Lower lobe of right lung (tissue), 2 donors: ENCODE data around the gene FAM120C. TPM values are rescaled to one million over a fixed set of nuclear protein-coding genes. Genes with fewer than 3 reads are reported as not detected.

ENCODE experiments used
- ATAC-seq, 2 donors: fragments of 200-7000 bp; cut with Tn5 transposase; one replicate each; pipeline ENCODE4 v1.9.1; 2020 to 2022; ENCODE audit warnings: mild to moderate bottlenecking in 2 of 2, moderate library complexity in 2 of 2
- DNase-seq: peaks from one replicate; pipeline ENCODE4 v3.0.0-alpha.2; 2020
- H3K27ac ChIP-seq: fragments of 200-600 bp; one replicate; pipeline ENCODE4 v1.8.0; 2022
- H3K27me3 ChIP-seq: fragments of 200-600 bp; one replicate; pipeline ENCODE4 v1.8.0; 2022; ENCODE audit warnings: low read depth
- H3K36me3 ChIP-seq: fragments of 200-600 bp; one replicate; pipeline ENCODE4 v1.8.0; 2022; ENCODE audit warnings: mild to moderate bottlenecking
- H3K4me1 ChIP-seq: fragments of 200-600 bp; one replicate; pipeline ENCODE4 v1.8.0; 2022
- H3K4me3 ChIP-seq: fragments of 200-600 bp; one replicate; pipeline ENCODE4 v1.8.0; 2022; ENCODE audit warnings: mild to moderate bottlenecking
- H3K9me3 ChIP-seq: fragments of 200-600 bp; one replicate; pipeline ENCODE4 v1.8.0; 2022
- CTCF ChIP-seq: fragments of 200-600 bp; IDR thresholded peaks from one replicate; pipeline ENCODE4 v1.8.0; 2022; ENCODE audit warnings: antibody characterized with exemption, mild to moderate bottlenecking
- intact Hi-C: fragments of 100-400 bp; cut with DNase I; formaldehyde crosslinking; loops from one replicate; pipeline ENCODE4 v1.11.0; 2022
- total RNA-seq: library from RNA; stranded (reverse); fragmentation: NEBNext Ultra II Directional; extraction: Animal tissue kit (Norgen Biotek cat#: 25700); gene quantifications from one replicate; pipeline ENCODE4 v1.2.1, GENCODE V29; 2021
- donor health status: DM: no; HTN: yes; CAD: no; lungs with severe emphysema.

FAM120C gene
- total RNA-seq, 1 donor from 2014 or later, result 9.0 TPM

- ATAC-seq, result no peak
- DNase-seq, result no peak
- H3K36me3 ChIP-seq, result peaks cover 27% of the 10 kb centered on the region
- TF ChIP-seq CTCF, result no peak
- intact Hi-C loops, result no loop called here
- no peak overlapping the region for H3K27ac ChIP-seq
- H3K4me3 ChIP-seq, result no peak overlapping the region
- no peaks in the 10 kb centered on the region for H3K4me1 ChIP-seq
- H3K27me3 ChIP-seq, result no peaks in the 10 kb centered on the region
- H3K9me3 ChIP-seq, result no peaks in the 10 kb centered on the region
Observed at GRCh38 chrX:54087661-54088060, 95.4 kb downstream of the FAM120C start.

DNA sequence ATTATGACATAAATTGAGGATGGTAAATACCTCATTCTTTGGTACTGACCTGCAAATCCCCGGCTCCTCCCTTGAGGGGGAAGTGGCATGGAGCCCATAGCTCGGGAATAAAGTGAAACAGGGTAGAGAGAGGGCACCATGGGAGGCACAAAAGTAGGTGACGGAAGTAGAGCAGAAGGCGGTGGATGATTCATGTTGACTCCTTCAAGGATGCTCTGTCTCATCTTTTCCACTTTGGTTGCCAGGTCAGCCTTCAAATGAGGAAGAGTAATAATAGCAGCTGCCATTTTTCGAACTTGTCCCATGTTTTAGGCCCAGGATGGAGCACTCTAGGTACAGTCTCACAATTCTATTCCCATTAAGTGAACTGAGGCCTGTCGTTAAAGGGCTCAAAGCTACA, 97.4 kb downstream of the FAM120C start:
- TF ChIP-seq CTCF, result no peak
- H3K4me1 ChIP-seq, result no peaks in the 10 kb centered on the region
- DNase-seq, result no peak
- no peak for ATAC-seq
- H3K27ac ChIP-seq, result no peak overlapping the region
- intact Hi-C loops, result no loop called here
- H3K36me3 ChIP-seq, result peaks cover 23% of the 10 kb centered on the region
- H3K27me3 ChIP-seq, result no peaks in the 10 kb centered on the region
- H3K9me3 ChIP-seq, result no peaks in the 10 kb centered on the region
- H3K4me3 ChIP-seq, result no peak overlapping the region

DNA sequence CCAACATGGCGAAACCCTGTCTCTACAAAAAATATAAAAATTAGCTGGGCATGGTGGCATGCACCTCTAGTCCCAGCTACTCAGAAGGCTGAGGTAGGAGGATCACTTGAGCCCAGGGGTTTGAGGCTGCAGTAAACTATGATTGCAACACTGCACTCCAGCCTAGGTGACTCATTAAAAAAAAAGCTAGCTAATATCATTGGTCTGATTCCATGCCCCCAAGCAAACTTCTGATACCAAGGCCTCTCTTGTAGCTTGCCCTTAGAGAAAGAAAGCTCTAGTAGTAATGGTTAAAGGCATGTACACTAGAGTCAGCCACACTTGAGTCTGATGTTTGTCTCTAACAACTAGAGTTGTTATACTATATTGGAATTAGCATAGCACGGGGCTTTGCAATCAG, 106.2 kb downstream of the FAM120C start:
- TF ChIP-seq CTCF, result no peak
- H3K27ac ChIP-seq, result no peak overlapping the region
- intact Hi-C loops, result no loop called here
- ATAC-seq (no peak), DNase-seq (no peak)
- H3K4me3 ChIP-seq, result no peak overlapping the region
- H3K27me3 ChIP-seq, result no peaks in the 10 kb centered on the region
- H3K9me3 ChIP-seq, result no peaks in the 10 kb centered on the region
- H3K36me3 ChIP-seq, result peaks cover 12% of the 10 kb centered on the region
- H3K4me1 ChIP-seq, result no peaks in the 10 kb centered on the region

GRCh38 chrX:54074826-54075225, 108.2 kb downstream of the FAM120C start:
- Histone ChIP-seq H3K4me1 (no peaks in the 10 kb centered on the region), H3K9me3 (no peaks in the 10 kb centered on the region), H3K36me3 (peaks cover 5% of the 10 kb centered on the region), H3K27ac (no peak overlapping the region), H3K4me3 (no peak overlapping the region), H3K27me3 (no peaks in the 10 kb centered on the region)
- TF ChIP-seq CTCF, result no peak
- DNase-seq (no peak), ATAC-seq (no peak)
- intact Hi-C loops, result no loop called here

GRCh38 chrX:54067766-54068165, 115.3 kb downstream of the FAM120C start:
- Histone ChIP-seq H3K36me3 (no peaks in the 10 kb centered on the region), H3K27ac (no peak overlapping the region), H3K4me3 (no peak overlapping the region), H3K9me3 (no peaks in the 10 kb centered on the region), H3K4me1 (no peaks in the 10 kb centered on the region), H3K27me3 (no peaks in the 10 kb centered on the region)
- TF ChIP-seq CTCF, result no peak
- DNase-seq, result no peak
- ATAC-seq, result no peak
- intact Hi-C loops, result no loop called here

DNA sequence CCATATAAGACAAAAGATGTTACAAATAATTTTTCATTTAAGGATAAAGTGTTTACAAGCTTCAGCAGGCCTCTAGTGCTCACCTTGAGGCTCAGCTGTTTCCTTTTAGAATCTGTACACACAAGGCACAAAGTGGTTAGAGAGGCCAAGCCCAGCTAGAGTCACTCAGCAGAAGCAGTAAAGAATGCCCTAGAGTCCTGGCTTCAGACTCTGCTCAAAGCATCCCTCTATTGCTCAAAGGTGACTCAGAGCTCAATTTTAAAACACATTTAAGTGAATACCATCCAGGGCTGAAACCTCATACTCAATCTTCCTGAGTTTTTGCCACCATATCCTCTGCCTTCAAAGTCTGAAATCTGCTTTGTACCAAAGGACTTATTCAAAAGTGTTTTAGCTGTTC, 116.2 kb downstream of the FAM120C start:
- H3K9me3 ChIP-seq, result no peaks in the 10 kb centered on the region
- H3K36me3 ChIP-seq, result no peaks in the 10 kb centered on the region
- H3K27me3 ChIP-seq, result no peaks in the 10 kb centered on the region
- no peak overlapping the region for H3K4me3 ChIP-seq
- no peaks in the 10 kb centered on the region for H3K4me1 ChIP-seq
- TF ChIP-seq CTCF, result no peak
- DNase-seq, result no peak
- no peak for ATAC-seq
- intact Hi-C loops, result no loop called here
- H3K27ac ChIP-seq, result no peak overlapping the region
